ENCODE measurements around the gene METTL8.

- no peak for TF ChIP-seq POLR2AphosphoS5 (IDR thresholded peaks at IDR 0.05)
- TF ChIP-seq POLR2A (IDR thresholded peaks at IDR 0.05): no peak
- TF ChIP-seq CTCF (IDR thresholded peaks at IDR 0.05): no peak
These were observed 144.5 kb downstream of the METTL8 start for GRCh38 chr2:171289316-171289715.

Data from upper lobe of left lung (tissue), 4 donors.